ENCODE measurements around the gene TES. TPM values are rescaled to one million over a fixed set of nuclear protein-coding genes. Genes with fewer than 3 reads are reported as not detected.

The TES gene
- total and polyA plus RNA-seq, 2 experiments from 2014 or later: 37.3 to 38.3 TPM

DNA sequence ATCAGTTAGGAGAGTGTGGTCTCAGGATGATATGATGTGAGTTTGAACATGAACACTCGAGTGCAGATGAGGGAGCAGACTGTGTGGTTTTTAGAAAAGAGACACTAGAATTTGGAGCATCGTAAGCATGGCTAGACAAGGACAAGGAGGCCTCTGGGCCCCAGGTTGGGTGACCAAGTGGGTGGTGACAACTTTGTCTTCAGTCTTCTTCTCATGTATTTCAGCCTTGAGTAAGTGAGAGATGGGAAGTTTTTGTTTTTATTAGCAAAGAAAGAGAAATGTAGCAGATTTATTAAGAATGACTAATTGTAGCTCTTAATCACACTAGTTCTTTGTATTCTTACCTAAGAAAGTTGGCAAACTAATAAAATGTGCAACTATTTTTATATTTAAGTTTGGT lies 16.3 kb downstream of the TES start:
- TF ChIP-seq EZH2 (IDR thresholded peaks at IDR 0.05; ENCODE audit: low read depth, unreplicated experiment): no peak
- TF ChIP-seq, protein P1, sequence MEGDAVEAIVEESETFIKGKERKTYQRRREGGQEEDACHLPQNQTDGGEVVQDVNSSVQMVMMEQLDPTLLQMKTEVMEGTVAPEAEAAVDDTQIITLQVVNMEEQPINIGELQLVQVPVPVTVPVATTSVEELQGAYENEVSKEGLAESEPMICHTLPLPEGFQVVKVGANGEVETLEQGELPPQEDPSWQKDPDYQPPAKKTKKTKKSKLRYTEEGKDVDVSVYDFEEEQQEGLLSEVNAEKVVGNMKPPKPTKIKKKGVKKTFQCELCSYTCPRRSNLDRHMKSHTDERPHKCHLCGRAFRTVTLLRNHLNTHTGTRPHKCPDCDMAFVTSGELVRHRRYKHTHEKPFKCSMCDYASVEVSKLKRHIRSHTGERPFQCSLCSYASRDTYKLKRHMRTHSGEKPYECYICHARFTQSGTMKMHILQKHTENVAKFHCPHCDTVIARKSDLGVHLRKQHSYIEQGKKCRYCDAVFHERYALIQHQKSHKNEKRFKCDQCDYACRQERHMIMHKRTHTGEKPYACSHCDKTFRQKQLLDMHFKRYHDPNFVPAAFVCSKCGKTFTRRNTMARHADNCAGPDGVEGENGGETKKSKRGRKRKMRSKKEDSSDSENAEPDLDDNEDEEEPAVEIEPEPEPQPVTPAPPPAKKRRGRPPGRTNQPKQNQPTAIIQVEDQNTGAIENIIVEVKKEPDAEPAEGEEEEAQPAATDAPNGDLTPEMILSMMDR (conservative IDR thresholded peaks at IDR 0.05; ENCODE audit: low read depth in 2 of 2): no peak
- H2AFZ ChIP-seq: no peak overlapping the region
- no peak overlapping the region for H3K4me3 Mint-ChIP-seq
- H4K20me1 ChIP-seq (replicated peaks; ENCODE audit: insufficient read depth): 0 out of 2 replicates have a peak, but pooled peaks cover 3% of the 10 kb centered on the region
- H3K4me3 ChIP-seq: no peak overlapping the region
- peaks cover 26% of the 10 kb centered on the region for H3K4me1 Mint-ChIP-seq
- no peak for DNase-seq (ENCODE audit: low spot score)
- H3K79me2 ChIP-seq (replicated peaks; ENCODE audit: insufficient read depth): peaks cover 22% of the 10 kb centered on the region
- H3K4me1 ChIP-seq (ENCODE audit: insufficient read depth): peaks cover 16% of the 10 kb centered on the region
- H3K27me3 Mint-ChIP-seq (ENCODE audit: insufficient read depth, low read depth, poor library complexity): no peaks in the 10 kb centered on the region
- H3K27ac ChIP-seq (ENCODE audit: low read depth): no peak overlapping the region
- H3K36me3 Mint-ChIP-seq (ENCODE audit: low read depth): no peaks in the 10 kb centered on the region
- no peaks in the 10 kb centered on the region for H3K36me3 ChIP-seq (ENCODE audit: insufficient read depth)
- H3F3A ChIP-seq (replicated peaks; ENCODE audit: low read depth): no peaks in the 10 kb centered on the region
- H3K27ac Mint-ChIP-seq: no peak overlapping the region
- H3K27me3 ChIP-seq (ENCODE audit: insufficient read depth): no peaks in the 10 kb centered on the region
- H3K9me2 ChIP-seq (ENCODE audit: insufficient read depth): no peaks in the 10 kb centered on the region
- no peak overlapping the region for H3K4me2 ChIP-seq
- no peaks in the 10 kb centered on the region for H3K9me3 Mint-ChIP-seq
- ATAC-seq: no peak

GRCh38 chr7:116227678-116228239 lies 17.4 kb downstream of the TES start:
- Histone ChIP-seq H3F3A (replicated peaks; ENCODE audit: low read depth) (no peaks in the 10 kb centered on the region), H3K4me3 (no peak overlapping the region), H2AFZ (no peak overlapping the region), H3K36me3 (ENCODE audit: insufficient read depth) (no peaks in the 10 kb centered on the region), H3K4me2 (no peak overlapping the region), H3K27ac (ENCODE audit: low read depth) (no peak overlapping the region), H3K79me2 (replicated peaks; ENCODE audit: insufficient read depth) (peaks cover 28% of the 10 kb centered on the region), H4K20me1 (replicated peaks; ENCODE audit: insufficient read depth) (0 out of 2 replicates have a peak, but pooled peaks cover 3% of the 10 kb centered on the region), H3K4me1 (ENCODE audit: insufficient read depth) (peaks cover 22% of the 10 kb centered on the region), H3K27me3 (ENCODE audit: insufficient read depth) (no peaks in the 10 kb centered on the region), H3K9me2 (ENCODE audit: insufficient read depth) (no peaks in the 10 kb centered on the region)
- ATAC-seq: no peak
- no peaks in the 10 kb centered on the region for H3K27me3 Mint-ChIP-seq (ENCODE audit: insufficient read depth, low read depth, poor library complexity)
- H3K27ac Mint-ChIP-seq: no peak overlapping the region
- no peak for DNase-seq (ENCODE audit: low spot score)
- no peaks in the 10 kb centered on the region for H3K36me3 Mint-ChIP-seq (ENCODE audit: low read depth)
- H3K9me3 Mint-ChIP-seq: no peaks in the 10 kb centered on the region
- H3K4me1 Mint-ChIP-seq: peaks cover 26% of the 10 kb centered on the region
- no peak overlapping the region for H3K4me3 Mint-ChIP-seq
- TF ChIP-seq NANOG (IDR thresholded peaks at IDR 0.05; ENCODE audit: borderline replicate concordance) (no peak), EZH2 (IDR thresholded peaks at IDR 0.05; ENCODE audit: low read depth, unreplicated experiment) (no peak), POLR2AphosphoS5 (IDR thresholded peaks at IDR 0.05; ENCODE audit: low read depth) (no peak), CREB1 (CRISPR knock-in tag; IDR thresholded peaks at IDR 0.05; ENCODE audit: low read depth) (no peak), REST (IDR thresholded peaks at IDR 0.05; ENCODE audit: unreplicated experiment) (no peak), STAT1 (IDR thresholded peaks at IDR 0.05; ENCODE audit: unreplicated experiment) (no peak), JUNB (IDR thresholded peaks at IDR 0.05; ENCODE audit: unreplicated experiment) (no peak), ZNF114 (CRISPR knock-in tag; IDR thresholded peaks at IDR 0.05) (no peak), ETS1 (IDR thresholded peaks at IDR 0.05) (no peak), ZNF331 (CRISPR knock-in tag; IDR thresholded peaks at IDR 0.05; ENCODE audit: low read depth) (no peak)
